ENCODE measurements around the gene MYLK3. TPM values are rescaled to one million over a fixed set of nuclear protein-coding genes. Genes with fewer than 3 reads are reported as not detected.

The MYLK3 gene
- total RNA-seq, 1 donor: 0.10 TPM

GRCh38 chr16:46743232-46743719 lies 4.9 kb downstream of the MYLK3 start:
- Histone ChIP-seq H3K9me3 (ENCODE audit: low read depth, low read length) (no peaks in the 10 kb centered on the region), H3K4me1 (ENCODE audit: insufficient read depth, low read length) (peaks cover 28% of the 10 kb centered on the region), H3K27me3 (ENCODE audit: insufficient read depth, low read length) (no peaks in the 10 kb centered on the region), H3K4me3 (ENCODE audit: low read length) (no peak overlapping the region)

- Histone ChIP-seq H3K4me3 (ENCODE audit: low read length) (no peak overlapping the region), H3K4me1 (ENCODE audit: insufficient read depth, low read length) (peaks cover 24% of the 10 kb centered on the region), H3K27me3 (ENCODE audit: insufficient read depth, low read length) (no peaks in the 10 kb centered on the region), H3K9me3 (ENCODE audit: low read depth, low read length) (no peaks in the 10 kb centered on the region)
Observed at GRCh38 chr16:46739934-46740333, 8.2 kb downstream of the MYLK3 start.

DNA sequence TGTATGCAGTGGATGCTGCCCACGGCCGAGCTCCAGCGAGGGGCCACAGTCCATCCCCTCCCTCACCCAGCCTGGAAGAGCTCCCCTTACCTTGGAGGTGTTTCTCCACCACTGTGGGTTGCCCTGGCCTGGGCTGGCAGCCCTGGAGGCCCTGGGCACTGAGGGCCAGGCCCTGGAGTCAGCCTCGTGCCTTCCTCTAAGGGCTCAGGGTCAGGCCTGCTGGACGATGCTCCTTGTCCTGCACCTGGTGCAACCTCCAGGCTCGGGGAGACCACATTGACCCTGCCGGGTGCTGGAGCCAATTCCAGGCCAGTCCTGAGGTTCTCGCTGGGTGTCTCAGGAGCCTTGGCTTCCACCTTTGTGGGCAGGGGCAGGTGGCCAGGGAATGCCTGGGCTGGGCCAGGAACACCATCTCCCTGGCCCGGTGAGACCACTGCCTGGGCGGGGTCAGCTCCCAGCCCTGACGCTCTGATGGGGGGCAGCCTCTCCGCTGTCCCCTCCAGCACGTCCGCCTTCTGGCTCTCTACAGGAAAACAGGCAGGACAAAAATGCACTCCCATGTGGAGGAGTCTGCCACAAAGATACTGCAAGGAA lies 10.4 kb downstream of the MYLK3 start:
- no peaks in the 10 kb centered on the region for H3K27me3 ChIP-seq (ENCODE audit: insufficient read depth, low read length)
- H3K4me3 ChIP-seq (ENCODE audit: low read length): no peak overlapping the region
- peaks cover 5% of the 10 kb centered on the region for H3K4me1 ChIP-seq (ENCODE audit: insufficient read depth, low read length)
- no peaks in the 10 kb centered on the region for H3K9me3 ChIP-seq (ENCODE audit: low read depth, low read length)

- Histone ChIP-seq H3K4me3 (ENCODE audit: low read length) (no peak overlapping the region), H3K9me3 (ENCODE audit: low read depth, low read length) (no peaks in the 10 kb centered on the region), H3K4me1 (ENCODE audit: insufficient read depth, low read length) (no peaks in the 10 kb centered on the region), H3K27me3 (ENCODE audit: insufficient read depth, low read length) (no peaks in the 10 kb centered on the region)
Observed at GRCh38 chr16:46736695-46737094, 11.4 kb downstream of the MYLK3 start.

- no peaks in the 10 kb centered on the region for H3K4me1 ChIP-seq (ENCODE audit: insufficient read depth, low read length)
- no peaks in the 10 kb centered on the region for H3K27me3 ChIP-seq (ENCODE audit: insufficient read depth, low read length)
- H3K9me3 ChIP-seq (ENCODE audit: low read depth, low read length): no peaks in the 10 kb centered on the region
- H3K4me3 ChIP-seq (ENCODE audit: low read length): no peak overlapping the region
Observed at GRCh38 chr16:46733319-46733830, 14.8 kb downstream of the MYLK3 start.

DNA sequence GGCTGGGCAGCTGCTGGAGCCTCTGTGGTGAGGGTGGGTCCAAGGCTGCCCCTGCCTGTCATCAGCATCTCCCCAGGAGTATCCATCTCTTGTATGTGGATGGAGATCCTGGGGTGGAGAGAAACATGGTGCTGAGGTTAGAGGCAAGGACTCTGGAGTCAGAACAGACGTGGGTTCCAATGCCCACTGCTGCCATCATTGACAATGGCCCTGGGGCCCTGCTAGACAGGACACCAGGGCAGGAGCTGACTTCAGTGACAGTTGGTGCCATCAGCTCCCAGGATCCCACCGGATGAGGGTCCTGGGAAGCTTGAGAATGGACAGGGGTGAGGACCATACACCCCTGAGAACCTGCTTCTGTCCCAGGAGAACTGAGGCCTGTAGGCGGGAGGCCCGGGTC lies 15.6 kb downstream of the MYLK3 start:
- no peaks in the 10 kb centered on the region for H3K27me3 ChIP-seq (ENCODE audit: insufficient read depth, low read length)
- H3K9me3 ChIP-seq (ENCODE audit: low read depth, low read length): no peaks in the 10 kb centered on the region
- H3K4me3 ChIP-seq (ENCODE audit: low read length): no peak overlapping the region
- H3K4me1 ChIP-seq (ENCODE audit: insufficient read depth, low read length): no peaks in the 10 kb centered on the region

- Histone ChIP-seq H3K27me3 (ENCODE audit: insufficient read depth, low read length) (no peaks in the 10 kb centered on the region), H3K9me3 (ENCODE audit: low read depth, low read length) (no peaks in the 10 kb centered on the region), H3K4me1 (ENCODE audit: insufficient read depth, low read length) (no peaks in the 10 kb centered on the region), H3K4me3 (ENCODE audit: low read length) (no peak overlapping the region)
Observed at GRCh38 chr16:46731691-46732555, 16.2 kb downstream of the MYLK3 start.

- no peaks in the 10 kb centered on the region for H3K27me3 ChIP-seq (ENCODE audit: insufficient read depth, low read length)
- H3K4me1 ChIP-seq (ENCODE audit: insufficient read depth, low read length): no peaks in the 10 kb centered on the region
- H3K9me3 ChIP-seq (ENCODE audit: low read depth, low read length): no peaks in the 10 kb centered on the region
- no peak overlapping the region for H3K4me3 ChIP-seq (ENCODE audit: low read length)
Observed at GRCh38 chr16:46730801-46731690, 17.1 kb downstream of the MYLK3 start.

DNA sequence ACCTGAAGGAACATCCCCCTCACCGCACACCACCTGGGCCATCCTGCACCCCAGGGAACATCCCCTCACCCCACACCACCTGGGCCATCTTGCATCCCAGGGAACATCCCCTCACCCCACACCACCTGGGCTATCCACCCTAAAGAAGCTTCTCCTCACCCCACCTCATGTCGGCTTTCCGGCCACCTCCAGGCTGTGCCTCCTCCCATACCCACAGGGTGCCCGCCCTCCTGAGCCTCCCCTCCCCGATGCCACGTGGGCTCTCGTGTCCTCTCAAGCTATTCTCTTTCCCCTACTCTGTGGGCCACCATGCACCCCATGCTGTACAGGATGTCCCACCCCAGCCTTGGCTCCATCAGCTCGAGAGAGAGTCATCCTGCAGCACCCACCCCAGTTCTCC lies 18.0 kb downstream of the MYLK3 start:
- Histone ChIP-seq H3K27me3 (ENCODE audit: insufficient read depth, low read length) (no peaks in the 10 kb centered on the region), H3K4me3 (ENCODE audit: low read length) (no peak overlapping the region), H3K4me1 (ENCODE audit: insufficient read depth, low read length) (no peaks in the 10 kb centered on the region), H3K9me3 (ENCODE audit: low read depth, low read length) (peaks cover 7% of the 10 kb centered on the region)

GRCh38 chr16:46729326-46729995 lies 18.7 kb downstream of the MYLK3 start:
- H3K9me3 ChIP-seq (ENCODE audit: low read depth, low read length): peaks cover 7% of the 10 kb centered on the region
- no peaks in the 10 kb centered on the region for H3K4me1 ChIP-seq (ENCODE audit: insufficient read depth, low read length)
- H3K4me3 ChIP-seq (ENCODE audit: low read length): no peak overlapping the region
- H3K27me3 ChIP-seq (ENCODE audit: insufficient read depth, low read length): no peaks in the 10 kb centered on the region

DNA sequence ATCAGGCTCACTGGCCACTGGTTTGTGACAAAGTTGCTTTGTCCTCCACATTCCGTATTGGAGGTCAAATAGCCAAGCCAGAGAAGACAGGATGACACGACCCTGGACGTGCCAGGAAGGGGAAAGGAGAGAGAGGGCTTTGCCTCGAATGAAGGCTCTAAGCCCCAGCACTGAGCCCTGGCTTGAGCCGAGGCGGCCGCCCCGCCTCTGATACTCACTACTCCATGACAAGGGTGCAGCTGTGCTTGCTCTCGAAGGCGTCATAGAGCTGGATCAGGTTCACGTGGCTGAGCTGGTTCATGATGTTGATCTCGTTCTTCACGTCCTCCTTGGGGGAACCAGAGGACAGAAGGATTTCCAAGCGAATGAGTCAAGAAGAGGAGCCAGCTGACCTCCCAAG lies 19.3 kb downstream of the MYLK3 start:
- H3K27me3 ChIP-seq (ENCODE audit: insufficient read depth, low read length): no peaks in the 10 kb centered on the region
- no peak overlapping the region for H3K4me3 ChIP-seq (ENCODE audit: low read length)
- H3K4me1 ChIP-seq (ENCODE audit: insufficient read depth, low read length): no peaks in the 10 kb centered on the region
- peaks cover 7% of the 10 kb centered on the region for H3K9me3 ChIP-seq (ENCODE audit: low read depth, low read length)

- Histone ChIP-seq H3K4me3 (ENCODE audit: low read length) (no peak overlapping the region), H3K27me3 (ENCODE audit: insufficient read depth, low read length) (no peaks in the 10 kb centered on the region), H3K4me1 (ENCODE audit: insufficient read depth, low read length) (no peaks in the 10 kb centered on the region), H3K9me3 (ENCODE audit: low read depth, low read length) (peaks cover 7% of the 10 kb centered on the region)
Observed at GRCh38 chr16:46727630-46728029, 20.5 kb downstream of the MYLK3 start.

- Histone ChIP-seq H3K9me3 (ENCODE audit: low read depth, low read length) (peaks cover 7% of the 10 kb centered on the region), H3K4me3 (ENCODE audit: low read length) (no peak overlapping the region), H3K27me3 (ENCODE audit: insufficient read depth, low read length) (no peaks in the 10 kb centered on the region), H3K4me1 (ENCODE audit: insufficient read depth, low read length) (no peaks in the 10 kb centered on the region)
Observed at GRCh38 chr16:46727184-46727583, 21.0 kb downstream of the MYLK3 start.

- Histone ChIP-seq H3K4me3 (ENCODE audit: low read length) (no peak overlapping the region), H3K4me1 (ENCODE audit: insufficient read depth, low read length) (no peaks in the 10 kb centered on the region), H3K9me3 (ENCODE audit: low read depth, low read length) (peaks cover 7% of the 10 kb centered on the region), H3K27me3 (ENCODE audit: insufficient read depth, low read length) (no peaks in the 10 kb centered on the region)
Observed at GRCh38 chr16:46721885-46722284, 26.3 kb downstream of the MYLK3 start.

All from mononuclear cell (primary cell).